Keratinocyte (primary cell): ENCODE data around the gene PLXDC1.

Source experiments
- EZH2 ChIP-seq: IDR thresholded peaks from one replicate; pipeline ENCODE4 v1.6.1; 2012; ENCODE audit warnings: inconsistent platforms, mild to moderate bottlenecking, low read length, moderate library complexity
- TF ChIP-seq, protein P1 (sequence below), 3 experiments: IDR thresholded peaks in 1 of 3; conservative IDR thresholded peaks in 1 of 3; optimal IDR thresholded peaks in 1 of 3; 2 replicates in 2 of 3; 3 replicates in 1 of 3; pipeline versions ENCODE3 to v1.5.1; 2011; ENCODE audit warnings: low read length in 3 of 3, mild to moderate bottlenecking in 3 of 3, moderate library complexity in 2 of 3, control low read depth in 1 of 3, inconsistent platforms in 1 of 3; ENCODE audit not compliant: insufficient read depth in 2 of 3; ENCODE audit errors: extremely low read depth in 1 of 3

- TF ChIP-seq, protein P1, sequence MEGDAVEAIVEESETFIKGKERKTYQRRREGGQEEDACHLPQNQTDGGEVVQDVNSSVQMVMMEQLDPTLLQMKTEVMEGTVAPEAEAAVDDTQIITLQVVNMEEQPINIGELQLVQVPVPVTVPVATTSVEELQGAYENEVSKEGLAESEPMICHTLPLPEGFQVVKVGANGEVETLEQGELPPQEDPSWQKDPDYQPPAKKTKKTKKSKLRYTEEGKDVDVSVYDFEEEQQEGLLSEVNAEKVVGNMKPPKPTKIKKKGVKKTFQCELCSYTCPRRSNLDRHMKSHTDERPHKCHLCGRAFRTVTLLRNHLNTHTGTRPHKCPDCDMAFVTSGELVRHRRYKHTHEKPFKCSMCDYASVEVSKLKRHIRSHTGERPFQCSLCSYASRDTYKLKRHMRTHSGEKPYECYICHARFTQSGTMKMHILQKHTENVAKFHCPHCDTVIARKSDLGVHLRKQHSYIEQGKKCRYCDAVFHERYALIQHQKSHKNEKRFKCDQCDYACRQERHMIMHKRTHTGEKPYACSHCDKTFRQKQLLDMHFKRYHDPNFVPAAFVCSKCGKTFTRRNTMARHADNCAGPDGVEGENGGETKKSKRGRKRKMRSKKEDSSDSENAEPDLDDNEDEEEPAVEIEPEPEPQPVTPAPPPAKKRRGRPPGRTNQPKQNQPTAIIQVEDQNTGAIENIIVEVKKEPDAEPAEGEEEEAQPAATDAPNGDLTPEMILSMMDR (optimal IDR thresholded peaks at IDR 0.05 in 1 of 3, IDR thresholded peaks at IDR 0.05 in 1 of 3, conservative IDR thresholded peaks at IDR 0.05 in 1 of 3; ENCODE audit: extremely low read depth in 1 of 3, insufficient read depth in 2 of 3, low read length in 3 of 3) = no peak
- TF ChIP-seq EZH2 = no peak
These were observed 128.5 kb downstream of the PLXDC1 start for GRCh38 chr17:39022924-39023323.
